Measurements from ENCODE around the gene SETD1A.
A peak's percentile ranks its signal among the peaks of the same experiment; 100 is the strongest.

The SETD1A gene

DNA sequence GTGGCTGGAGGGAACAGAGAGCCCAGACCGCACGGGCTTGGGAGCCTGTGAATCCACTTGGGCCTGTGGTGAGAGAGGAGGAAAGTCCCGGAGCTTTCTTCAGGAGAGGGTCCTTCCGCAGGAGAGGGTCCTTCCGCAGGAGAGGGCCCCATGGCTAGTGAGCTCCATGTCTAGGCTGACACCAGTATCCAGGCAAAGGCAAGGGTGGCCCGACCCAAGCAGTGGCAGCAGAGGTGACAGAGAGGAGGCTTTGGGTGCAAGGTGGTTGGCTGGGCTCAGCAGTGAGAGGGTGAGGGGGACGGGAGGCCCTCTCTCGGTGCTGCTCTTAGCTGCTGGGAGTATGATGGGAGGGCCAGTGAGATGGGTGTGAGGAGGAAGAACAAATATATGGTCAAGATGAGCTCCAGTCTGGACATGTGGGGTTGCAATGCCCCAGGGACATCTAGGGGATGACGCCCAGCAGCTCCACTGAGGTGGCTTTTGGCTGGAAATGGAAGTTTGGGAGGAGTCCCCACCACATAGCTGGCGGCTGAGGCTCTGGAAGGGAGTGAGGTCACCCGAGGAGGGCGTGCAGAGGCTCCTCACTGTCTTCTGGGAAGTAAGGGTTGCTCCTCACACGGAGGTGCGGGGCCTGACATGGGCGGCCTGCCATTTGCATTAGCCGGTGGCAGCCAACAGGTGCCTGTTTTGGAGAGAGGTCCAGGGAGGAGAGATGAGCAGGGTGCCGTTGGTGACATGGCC, 25.2 kb downstream of the SETD1A start:
- DNase-seq (ENCODE audit: low read depth) = no peak

DNA sequence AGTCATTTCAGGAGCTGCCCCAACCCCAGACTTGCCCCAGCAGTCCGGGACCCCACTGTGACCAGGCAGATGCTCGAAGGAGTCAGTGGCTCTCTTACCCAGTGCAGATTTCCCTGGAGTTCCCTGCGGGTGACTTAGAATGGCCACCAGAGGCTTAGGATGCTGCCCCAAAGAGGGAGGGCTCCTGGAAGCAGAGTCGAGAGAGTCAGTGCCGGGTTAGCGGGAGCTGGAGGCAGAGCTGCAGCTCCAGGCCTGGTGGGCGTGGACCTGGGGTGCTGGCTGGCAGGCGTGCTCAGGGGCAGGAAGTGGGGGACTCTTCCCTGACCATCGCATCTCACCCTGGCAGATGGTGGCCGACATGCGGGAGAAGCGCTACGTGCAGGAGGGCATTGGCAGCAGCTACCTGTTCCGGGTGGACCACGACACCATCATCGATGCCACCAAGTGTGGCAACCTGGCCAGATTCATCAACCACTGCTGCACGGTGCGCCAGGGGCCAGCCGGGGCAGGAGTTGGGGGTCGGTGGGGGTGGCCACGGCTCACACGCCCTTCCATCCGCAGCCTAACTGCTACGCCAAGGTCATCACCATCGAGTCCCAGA, 25.8 kb downstream of the SETD1A start:
- DNase-seq (ENCODE audit: low read depth) = no peak

DNA sequence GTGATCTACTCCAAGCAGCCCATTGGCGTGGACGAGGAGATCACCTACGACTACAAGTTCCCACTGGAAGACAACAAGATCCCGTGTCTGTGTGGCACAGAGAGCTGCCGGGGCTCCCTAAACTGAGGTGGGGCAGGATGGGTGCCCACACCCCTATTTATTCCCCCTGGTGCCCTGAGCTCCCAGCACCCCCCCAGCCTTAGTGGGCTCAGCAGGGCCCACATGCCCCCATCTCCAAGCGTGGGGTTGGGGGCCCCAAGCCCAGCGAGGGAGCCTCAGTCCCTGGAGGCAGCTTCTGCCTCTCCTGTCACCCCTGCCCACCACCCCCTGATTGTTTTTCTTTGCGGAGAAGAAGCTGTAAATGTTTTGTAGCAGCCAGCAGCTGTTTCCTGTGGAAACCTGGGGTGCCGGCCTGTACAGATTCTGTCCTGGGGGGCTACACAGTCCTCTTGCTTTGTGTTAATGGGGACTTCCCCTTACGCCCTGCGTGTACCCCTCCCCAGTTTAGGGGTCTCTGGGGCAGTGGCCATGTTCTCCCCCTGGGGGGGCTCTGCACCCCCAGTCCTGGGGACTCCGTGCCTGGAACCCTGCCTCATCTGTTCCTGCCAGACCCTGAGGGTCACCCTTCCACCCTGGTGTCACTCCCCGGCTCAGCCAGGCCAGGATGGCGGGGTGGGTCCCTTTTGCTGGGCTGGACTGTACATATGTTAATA, 26.5 kb downstream of the SETD1A start:
- no peak for DNase-seq (ENCODE audit: low read depth)

DNA sequence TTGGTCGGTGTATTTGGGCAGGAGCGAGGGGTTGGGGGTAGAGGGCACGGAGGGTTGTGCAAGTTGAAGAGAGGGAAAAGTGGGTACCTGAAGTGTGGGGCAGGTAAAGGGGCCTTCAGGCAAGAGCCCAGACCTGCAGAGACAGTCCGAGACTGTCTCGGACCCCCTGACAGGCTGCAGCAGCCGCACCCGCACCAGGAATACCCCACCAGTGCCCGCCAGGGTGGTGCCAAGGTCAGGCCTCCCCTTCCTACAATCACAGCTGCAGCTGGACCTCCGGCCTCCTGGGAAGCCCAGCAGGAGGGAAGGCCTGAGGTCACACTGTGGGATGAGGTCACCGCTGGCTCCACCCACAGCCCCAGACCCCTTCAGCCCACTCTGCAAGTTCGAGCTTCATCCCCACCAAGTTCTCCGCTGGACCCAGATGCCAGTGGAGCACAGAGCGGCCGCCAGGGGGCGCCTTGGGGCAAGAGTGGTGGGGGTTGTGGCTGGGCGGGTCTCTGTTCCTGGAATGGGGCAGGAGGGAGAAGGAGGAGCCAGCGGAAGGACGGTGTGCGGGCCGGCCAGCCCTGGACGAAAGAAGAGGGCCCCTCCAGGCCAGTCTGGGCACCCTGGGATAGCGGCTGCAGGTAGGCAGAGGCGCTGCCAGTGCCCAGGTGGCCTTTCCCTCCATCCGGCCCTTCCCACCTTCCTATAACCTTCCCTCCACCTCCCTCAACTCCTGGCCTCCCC, 27.3 kb downstream of the SETD1A start, which contains the start of gene HSD3B7:
Gene HSD3B7, plus strand, starts transcription at position 539 of the 732 bp plus-strand sequence. CDS start 452 bp downstream, outside the sequence.
- DNase-seq (ENCODE audit: low read depth) = peak; percentile 70

DNA sequence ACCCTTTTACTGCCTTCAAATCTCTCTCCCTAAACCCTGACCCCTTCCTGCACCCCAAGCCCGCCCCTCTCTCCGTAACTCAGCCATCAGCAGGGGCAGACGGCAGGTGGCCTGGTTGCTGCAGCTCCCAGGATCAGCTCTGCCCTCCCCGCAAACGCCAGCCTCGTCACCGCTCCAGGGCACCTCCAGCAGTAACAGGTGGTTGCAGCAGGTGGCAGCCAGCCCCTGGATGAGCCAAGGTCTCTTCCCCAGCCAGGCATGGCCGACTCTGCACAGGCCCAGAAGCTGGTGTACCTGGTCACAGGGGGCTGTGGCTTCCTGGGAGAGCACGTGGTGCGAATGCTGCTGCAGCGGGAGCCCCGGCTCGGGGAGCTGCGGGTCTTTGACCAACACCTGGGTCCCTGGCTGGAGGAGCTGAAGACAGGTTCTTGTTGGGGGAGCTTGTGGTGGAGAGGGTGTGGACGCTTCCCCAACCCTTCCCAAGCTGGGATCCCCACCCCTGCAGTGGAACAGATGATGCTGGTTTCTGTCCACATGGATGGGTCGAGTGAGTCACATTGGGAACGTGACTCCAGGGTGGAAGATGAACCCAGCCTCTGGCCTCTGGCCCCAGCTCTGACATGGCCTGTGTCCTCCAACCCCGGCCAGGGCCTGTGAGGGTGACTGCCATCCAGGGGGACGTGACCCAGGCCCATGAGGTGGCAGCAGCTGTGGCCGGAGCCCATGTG, 28.0 kb downstream of the SETD1A start:
- DNase-seq (ENCODE audit: low read depth) = no peak

DNA sequence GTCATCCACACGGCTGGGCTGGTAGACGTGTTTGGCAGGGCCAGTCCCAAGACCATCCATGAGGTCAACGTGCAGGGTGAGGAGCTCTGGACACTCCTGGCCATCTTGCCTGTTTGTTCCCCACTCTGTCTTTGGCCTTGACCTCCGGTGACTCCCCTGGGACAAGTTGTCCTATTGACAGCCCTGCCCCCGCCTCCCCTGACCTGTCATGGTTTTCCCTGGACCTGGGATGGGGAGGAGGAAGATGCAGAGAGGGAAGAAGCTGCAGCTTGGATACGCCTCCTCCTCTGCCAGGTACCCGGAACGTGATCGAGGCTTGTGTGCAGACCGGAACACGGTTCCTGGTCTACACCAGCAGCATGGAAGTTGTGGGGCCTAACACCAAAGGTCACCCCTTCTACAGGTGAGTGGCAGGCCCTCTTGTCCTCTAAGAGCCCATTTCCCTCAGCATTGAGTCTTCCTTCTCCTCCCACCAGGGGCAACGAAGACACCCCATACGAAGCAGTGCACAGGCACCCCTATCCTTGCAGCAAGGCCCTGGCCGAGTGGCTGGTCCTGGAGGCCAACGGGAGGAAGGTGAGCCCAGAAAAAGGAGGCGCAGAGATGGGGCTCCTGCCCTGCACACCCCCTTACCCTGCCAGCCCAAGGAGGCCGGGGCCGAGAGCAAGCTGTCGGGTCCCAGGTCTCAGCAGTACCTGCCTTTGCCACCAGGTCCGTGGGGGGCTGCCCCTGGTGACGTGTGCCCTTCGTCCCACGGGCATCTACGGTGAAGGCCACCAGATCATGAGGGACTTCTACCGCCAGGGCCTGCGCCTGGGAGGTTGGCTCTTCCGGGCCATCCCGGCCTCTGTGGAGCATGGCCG, 28.8 kb downstream of the SETD1A start:
- no peak for DNase-seq (ENCODE audit: low read depth)

DNA sequence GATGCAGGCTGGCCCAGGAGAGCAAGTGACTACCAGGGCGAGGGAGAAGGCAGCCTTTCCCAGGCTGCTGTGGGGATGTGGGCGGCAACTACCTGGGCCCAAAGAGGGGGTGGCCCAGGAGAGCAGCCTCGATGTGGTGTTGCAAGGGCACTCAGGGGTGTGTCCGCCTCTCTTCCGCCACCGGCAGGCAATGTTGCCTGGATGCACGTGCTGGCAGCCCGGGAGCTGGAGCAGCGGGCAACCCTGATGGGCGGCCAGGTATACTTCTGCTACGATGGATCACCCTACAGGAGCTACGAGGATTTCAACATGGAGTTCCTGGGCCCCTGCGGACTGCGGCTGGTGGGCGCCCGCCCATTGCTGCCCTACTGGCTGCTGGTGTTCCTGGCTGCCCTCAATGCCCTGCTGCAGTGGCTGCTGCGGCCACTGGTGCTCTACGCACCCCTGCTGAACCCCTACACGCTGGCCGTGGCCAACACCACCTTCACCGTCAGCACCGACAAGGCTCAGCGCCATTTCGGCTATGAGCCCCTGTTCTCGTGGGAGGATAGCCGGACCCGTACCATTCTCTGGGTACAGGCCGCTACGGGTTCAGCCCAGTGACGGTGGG, 30.1 kb downstream of the SETD1A start:
- DNase-seq (ENCODE audit: low read depth) = no peak

DNA sequence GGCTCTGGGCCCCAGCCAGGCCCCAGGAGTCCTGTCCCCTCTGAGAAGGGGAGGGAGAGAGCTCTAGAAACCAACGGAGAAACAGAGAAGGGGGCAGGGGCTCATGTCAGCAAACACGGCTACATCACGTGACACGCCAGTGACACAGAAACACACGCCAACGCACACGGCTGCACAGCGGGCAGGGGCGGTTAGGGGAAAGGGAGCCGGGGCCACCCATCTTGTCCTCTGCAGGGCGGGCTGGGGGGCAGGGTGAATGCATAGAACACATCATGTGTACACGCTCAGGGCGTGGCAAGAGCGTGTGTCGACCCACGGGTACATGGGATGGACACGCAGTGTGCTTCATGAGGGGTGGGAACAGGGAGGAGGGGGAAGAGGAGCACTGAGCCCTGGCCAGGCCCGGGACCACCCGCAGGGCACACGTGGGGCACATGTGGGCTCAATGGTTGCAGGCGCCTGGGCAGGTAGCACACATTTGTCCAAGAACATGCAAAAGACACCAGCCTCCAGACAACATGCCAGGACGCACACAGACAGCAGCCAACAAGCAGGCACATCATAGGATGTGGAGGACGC, 32.0 kb downstream of the SETD1A start:
- no peak for DNase-seq (ENCODE audit: low read depth)

DNA sequence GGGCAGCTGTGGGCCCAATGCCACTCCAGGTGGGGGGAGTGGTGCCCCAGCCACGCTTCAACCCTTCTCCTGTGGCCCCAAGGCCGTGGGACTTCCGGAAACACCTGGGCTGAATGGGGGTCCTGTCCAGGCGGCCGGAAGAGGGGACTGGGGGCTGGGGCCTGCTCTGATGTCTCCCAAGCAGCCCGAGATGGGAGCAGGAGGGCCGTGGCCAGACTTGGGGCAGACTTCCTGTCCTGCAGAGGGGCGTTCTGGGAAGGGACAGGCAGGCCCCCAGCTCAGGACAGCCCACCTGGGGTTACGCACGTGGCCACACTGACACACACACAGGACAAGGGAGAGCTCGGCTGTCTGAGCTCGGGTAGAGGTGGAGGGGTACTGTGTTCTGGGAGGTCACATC, 32.6 kb downstream of the SETD1A start:
- DNase-seq (ENCODE audit: low read depth) = no peak

DNA sequence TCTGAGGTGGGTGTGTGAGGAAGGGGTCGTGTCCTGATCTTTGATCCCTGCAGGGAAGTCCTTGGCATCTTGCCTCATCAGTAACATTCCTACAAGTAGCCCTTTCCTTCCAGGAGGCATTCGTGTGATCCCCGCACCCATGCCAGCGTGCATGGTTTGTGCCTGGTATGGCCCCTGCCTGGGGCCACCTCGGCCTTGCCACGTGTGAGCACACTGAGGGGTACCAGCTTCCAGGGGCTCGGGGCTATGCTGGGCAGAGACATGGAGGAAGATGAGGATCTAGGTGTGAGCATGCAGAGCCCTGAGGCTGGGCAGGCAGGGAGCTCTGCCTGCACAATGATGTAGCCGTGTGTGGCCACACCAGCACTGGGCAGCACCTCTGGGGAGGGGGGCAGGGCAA, 33.5 kb downstream of the SETD1A start:
- no peak for DNase-seq (ENCODE audit: low read depth)

DNA sequence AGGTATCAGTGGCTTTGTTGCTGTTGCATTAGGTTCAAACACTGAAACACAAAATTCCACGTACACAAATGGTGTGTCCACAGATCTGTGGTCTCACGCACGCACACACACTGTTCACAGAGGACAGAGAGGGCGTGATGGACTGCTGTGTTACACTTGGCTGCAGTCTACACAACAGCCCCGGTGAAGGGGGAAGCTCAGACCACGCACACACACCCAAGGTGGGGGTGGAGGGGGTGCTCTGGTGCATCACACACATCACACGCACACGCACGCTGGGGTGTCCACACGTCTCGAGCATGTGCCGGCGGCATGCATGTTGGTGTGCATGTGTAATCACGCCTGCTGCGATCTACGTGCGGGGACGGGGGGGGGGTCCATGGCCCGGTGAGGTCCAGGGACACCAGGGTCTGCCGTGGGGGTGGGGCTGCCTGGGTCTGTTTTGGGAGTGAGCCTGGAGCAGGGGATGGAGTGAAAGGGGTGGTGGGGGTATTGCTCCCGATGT, 34.8 kb downstream of the SETD1A start:
- DNase-seq (ENCODE audit: low read depth) = no peak

DNA sequence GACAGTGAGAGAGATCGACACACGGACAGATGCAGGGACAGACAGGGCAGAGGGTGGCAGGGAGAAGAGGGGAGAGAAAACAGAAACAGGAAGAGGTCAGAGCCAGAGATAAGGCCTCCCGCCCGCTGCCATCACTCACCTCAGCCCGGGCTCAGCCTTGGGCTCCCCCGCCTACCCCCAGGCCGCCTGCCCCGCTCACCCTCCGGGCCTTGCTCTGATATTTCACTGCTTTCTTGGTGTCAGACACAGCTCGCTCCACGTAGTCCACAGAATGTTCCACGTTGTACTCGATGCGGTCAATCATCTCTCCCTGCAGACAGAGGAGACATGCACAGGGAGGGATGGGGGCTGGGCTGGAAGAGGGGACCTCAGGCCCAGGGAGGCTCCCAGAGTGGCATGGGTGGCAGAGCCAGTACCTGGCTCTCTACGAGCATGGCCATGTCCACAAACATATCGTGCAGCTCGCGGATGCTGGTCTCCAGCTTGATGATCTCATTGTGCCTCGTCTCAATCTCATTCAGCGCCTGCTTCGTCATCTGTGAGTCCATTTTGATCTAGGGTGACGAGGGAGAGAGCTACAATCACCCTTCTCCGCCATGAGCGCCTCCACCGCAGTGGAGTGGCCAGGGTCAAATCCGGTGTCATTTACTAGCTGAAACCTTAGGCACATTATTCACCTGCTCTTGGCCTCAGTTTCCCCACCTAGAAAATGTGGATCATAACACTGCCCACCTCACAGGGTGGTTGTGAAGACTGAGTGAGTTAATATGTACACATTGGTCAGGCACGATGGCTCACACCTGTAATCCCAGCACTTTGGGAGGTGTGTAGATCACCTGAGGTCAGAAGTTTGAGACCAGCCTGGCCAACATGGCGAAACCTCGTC, 35.6 kb downstream of the SETD1A start:
- DNase-seq (ENCODE audit: low read depth) = no peak

DNA sequence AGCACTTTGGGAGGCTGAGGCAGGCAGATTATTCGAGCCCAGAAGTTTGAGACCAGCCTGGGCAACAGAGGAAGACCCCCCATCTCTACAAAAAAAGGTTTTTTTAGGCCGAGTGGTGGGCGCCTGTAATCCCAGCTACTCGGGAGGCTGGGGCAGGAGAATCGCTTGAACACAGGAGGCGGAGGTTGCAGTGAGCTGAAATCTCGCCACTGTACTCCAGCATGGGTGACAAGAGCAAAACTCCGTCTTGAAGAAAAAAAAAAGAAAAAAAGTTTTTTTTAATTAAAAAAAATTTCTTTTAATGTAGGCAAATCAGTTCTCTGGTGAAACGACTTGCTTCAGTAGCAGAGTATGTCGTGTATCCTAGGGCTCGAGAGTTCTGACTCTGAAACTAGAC, 38.4 kb downstream of the SETD1A start:
- no peak for DNase-seq (ENCODE audit: low read depth)

DNA sequence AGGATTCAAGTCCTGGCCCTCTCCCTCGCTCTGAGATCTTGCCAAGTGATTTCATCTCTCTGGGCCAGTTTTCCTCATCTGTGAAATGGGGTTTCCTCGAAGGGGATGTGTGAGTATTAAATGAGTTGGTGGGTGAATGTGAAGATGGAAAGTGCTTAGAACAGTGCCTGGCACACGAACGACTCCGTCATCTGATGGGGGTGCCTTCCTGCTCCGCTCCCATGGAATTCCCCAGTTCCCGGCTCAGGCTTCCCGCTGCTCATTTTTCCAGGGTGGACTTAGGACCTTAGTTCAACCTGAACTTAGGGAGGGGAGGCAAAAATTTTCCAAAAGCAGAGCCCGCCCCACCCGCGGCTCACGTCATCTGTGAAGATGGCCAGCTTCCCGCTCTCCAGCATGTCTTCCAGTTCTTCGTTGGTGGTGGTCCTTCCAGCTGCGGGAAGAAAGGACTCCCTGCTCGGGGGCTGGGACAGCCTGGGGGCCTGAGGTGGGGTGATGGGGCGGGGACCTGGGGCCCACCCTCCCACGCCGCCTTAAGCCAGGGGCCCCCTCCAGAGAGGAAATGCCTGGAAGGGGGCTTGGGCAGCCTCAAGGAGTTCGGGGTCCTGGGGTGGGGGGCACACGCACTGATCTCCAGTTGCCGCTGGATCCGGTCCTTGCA, 38.9 kb downstream of the SETD1A start:
- DNase-seq (ENCODE audit: low read depth) = no peak

DNA sequence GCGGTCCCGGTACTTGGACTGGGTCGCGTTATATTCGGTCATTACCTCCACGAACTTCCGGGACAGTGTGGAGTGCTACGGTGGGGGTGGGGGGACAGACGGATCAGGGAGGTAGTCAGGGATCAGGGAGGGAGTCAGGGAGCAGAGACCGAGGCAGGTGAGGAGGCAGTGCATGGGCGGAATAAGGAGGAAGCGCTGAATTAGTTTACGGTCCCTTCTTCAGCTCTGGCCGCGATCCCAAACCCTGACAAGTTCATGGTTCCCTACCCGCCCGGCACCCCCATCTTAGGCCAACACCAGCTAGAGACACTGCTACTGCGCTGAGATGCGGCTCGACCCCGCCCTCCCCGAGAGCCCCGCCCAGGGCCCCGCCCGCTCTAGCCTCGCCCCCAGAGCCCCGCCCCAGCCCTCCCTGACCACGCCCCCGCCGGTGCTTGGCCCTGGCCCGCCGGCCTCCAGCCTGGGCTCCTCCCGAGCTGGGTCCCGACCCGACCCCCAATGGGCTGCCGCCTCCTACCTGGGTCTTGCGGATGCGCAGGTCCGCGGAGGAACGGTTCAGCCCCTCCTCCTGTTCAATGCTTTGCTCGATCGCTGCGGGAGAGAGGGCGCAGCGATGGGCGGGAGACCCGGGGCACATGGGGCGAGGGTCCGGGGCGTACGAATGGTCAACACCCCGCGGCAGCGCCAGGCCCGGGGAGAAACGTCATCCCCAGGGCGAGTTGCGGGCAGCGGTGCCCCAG, 39.6 kb downstream of the SETD1A start:
- peak; percentile 77 for DNase-seq (ENCODE audit: low read depth)

DNA sequence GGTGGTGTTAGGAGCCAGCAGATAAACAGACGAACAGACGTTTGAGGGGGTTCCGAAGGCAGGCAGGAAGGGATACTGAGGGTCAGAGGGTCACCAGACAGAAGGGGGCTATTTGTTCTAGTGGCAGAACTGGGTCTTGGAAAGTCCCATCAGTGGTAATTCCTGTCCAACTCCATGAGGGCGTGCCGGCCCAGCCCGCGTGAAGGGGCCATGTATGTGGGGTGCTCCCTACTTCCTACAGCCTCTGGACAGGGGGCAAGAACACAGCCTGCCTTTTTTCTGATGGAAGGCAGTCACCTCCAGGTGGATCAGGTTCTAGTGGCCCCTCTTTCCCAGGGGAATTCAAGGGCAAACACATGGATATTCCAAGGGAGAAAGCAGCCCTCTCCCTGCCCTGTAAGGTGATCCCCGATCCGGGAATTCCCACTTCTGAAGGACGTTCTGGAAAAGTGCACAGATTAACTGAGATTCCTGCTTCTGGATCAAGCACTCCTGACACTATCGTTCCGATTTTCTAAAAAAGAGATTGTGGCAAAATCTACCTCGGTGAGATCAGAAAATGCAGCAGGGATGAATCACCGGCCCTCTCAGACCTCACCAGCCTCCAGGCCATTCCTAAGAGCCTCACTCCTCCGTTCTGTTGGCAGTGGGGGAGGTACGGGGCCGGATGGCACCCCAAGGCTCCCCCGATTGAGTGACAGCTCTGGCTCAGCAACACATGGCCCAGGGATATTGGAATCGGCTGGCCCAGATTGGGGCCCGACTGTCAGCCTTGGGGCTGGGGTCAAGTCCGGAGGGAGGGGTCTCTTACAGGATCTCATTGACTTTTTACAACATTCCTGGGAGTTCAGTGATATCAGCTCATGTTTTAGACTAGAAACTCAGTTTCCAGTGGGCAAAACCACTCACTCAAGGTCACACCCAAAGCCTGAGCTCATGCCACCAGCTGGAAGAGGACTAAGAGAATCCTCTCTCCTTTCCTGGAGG, 40.5 kb downstream of the SETD1A start:
- DNase-seq (ENCODE audit: low read depth) = no peak
